GM21717 (cell line): Measurements from ENCODE around the gene GRIK3.

Source experiments
- ATAC-seq: cut with Tn5 transposase; IDR thresholded peaks from one replicate; pipeline ENCODE4 v1.9.1; 2021; ENCODE audit warnings: mild to moderate bottlenecking, moderate library complexity; ENCODE audit not compliant: unreplicated experiment

The GRIK3 gene

GRCh38 chr1:36881541-36881940, 152.8 kb downstream of the GRIK3 start:
- ATAC-seq: no peak

GRCh38 chr1:36881068-36881405, 153.3 kb downstream of the GRIK3 start:
- no peak for ATAC-seq

DNA sequence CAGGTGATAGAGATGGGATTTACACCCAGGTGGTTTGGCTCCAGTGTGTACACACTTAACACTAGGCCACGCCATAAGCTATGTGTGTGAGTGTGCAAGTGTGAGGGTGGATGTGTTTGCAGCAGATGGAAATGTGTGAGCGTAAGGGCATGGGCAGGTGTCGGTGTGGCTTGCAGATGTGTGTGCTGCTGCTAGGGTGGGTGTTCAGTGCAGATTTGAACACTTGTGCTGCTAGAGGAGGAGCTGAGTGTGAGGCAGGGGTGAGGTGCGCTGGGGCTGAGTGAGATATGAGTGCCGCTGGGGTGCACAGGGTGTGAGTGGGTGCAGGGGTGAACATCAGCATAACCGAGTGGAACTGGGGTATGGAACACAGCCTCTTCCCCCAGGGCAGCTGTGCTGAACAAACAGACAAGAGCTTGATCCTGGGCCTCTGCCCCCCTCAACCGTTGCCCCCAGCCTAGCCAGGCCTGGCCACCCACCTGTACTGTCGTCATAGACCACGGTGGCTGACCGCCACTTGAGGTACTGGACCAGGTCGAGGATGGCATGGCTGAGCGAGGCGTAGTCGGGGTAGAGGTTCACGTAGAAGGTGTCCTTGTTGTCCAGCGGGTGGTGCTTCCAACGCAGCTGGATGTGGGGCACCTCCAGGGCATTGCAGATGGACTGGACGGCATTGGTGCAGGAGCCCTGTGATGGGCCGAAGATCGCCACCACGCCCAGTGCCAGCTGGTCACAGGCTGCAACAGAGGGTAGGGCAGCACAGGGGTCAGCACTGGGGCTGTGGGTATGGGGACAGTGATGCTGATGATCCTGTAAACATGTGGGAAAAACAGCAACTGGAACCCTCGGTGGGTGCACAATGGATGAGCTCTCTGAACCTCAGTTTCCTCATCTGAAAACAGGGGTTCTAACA, 153.9 kb downstream of the GRIK3 start:
- ATAC-seq: no peak

DNA sequence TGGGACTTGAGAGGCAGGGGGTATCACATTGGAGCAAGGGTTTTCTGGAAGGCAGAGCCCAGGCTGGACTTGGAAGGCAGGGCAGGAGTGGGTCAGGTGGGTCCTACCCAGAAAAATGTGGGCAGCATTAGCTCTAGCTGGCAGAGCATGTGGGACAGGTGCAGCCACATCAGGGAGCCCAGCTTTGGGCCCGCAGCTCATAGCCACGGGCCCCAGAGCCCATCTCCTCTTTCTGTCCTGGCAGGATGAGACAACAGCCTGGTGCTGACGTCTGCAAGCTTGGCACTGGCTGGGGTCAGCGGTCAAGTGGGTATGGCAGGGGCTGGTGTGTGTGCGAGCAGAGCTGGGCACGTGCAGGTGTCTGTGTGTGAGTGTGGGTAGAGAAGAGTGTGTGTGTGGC, 154.7 kb downstream of the GRIK3 start:
- ATAC-seq: no peak

- no peak for ATAC-seq
These were observed 157.3 kb downstream of the GRIK3 start for GRCh38 chr1:36876990-36877389.

GRCh38 chr1:36874271-36875060, 159.8 kb downstream of the GRIK3 start:
- ATAC-seq: no peak

DNA sequence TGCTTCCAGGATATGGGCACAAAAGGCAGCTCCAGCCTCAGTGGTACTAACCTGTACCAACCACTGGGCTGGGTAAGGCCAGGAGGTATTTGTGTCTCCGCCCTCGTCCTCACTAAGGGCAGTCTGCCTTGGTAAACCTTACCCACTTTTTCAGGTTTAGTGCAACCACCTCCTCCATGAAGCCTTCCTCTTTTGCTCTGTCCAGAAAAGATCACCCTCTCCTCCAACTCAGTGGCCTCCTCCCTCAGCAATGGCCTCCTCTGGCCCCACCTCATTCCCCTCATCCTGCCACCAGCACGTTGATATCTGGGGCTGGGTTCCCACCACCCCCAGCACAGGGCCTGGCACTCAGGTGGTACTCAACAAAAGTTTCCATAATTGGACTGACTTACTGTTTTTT, 161.5 kb downstream of the GRIK3 start:
- ATAC-seq: no peak

- no peak for ATAC-seq
These were observed 162.1 kb downstream of the GRIK3 start for GRCh38 chr1:36872126-36872754.

DNA sequence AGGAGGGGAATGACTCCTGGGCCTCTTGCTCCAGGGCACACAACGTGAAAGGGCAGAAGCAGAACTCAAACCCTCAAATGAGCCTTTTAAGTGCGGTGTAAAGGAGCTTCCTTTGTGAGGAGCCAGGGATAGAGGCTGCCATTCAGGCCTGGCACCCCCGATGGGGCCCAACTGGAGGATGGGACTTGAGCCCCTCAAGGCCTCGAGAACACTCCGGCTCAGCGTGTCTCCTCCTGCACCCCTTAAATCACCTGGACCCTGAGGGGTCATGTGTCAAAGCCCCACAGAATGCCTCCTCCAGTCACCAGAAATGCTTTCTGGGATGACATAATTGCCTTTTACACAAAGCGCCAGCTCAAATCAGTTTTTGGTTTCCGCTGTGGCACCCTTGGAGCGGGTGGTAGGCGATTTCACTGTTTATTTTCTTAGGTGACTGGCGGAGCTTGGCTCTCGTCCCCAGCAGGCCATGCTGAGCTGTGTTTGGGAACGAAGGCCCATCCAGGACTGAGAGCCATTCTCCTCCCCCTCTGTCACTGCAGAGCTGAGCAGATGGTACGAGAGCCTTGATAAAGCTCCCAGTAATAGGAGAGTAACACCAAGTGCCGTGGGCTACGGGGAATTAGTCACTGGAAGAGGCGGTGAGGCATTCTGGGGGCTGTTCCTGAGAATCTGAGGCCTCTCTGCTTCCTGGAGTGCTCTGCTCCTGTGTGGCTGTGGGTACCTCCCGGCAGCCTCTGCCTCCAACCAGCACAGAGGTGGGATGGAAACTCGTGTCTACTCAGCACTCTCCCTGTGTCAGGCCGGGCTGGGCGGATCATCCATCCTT, 163.0 kb downstream of the GRIK3 start:
- ATAC-seq: no peak

DNA sequence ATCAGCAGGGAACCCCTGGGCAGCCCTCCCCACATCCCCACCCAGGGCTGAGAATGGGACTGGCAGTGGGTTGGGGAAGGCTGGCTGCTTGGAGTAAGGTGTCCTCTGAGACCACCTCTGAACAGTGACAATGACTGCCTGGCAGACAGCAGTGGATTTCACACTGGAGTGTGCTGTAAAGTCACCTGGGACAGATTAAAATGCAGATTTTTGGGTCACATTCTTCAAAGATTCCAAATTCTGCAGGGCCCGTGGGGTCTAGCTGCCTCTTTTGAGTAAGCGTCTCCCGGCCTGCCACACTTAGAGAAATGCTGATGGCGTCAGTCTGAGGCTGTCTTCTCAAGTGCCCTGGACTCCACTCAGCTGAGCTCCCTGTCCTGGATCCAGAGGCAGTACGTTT, 164.5 kb downstream of the GRIK3 start:
- ATAC-seq: no peak

- ATAC-seq: no peak
These were observed 165.3 kb downstream of the GRIK3 start for GRCh38 chr1:36869054-36869453.

- no peak for ATAC-seq
These were observed 166.7 kb downstream of the GRIK3 start for GRCh38 chr1:36867575-36867974.

DNA sequence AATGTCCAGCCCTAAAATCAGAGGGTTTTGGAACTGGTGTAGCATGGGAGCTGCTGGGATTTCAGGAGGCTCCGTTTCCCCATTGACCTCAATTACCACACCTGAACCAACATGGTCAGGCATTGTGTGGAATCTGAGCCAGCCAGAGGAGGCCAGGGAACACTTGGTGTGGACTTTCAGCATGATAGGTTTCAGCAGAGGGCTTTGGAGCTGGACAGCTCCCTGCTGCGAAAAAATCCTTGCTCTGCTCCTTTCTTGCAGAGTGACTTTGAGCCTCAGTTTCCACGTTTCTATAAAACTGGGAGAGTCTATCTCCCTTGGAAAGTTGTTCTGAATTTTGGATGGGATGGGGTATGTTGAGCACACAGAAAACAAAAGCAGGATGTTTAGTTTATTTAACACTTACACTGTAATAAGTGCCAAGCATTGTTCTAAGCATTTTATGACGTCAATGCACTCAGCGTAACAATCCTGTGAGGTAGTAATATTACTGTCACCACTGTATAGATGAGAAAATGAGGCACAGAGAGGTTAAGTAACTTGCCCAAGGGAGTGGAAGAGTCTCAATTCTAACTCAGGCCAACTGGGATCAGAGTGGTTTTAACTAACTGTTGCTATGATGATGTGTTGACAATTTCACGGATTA, 168.0 kb downstream of the GRIK3 start:
- ATAC-seq: no peak

DNA sequence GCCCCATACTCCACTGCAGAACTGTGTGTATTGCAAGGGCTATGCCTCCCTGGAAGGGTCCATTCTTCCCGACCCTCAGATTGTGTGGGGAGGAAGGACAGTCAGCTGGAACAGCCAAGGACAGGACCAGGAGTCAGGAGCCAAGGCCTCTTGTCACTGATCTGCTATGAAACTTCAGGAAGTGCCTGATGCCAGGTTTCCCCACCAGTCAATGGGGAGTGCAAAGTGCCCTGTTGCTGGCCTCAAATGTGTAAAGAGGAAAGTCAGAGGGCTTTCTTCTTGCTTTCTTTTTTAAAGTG, 168.8 kb downstream of the GRIK3 start:
- no peak for ATAC-seq

DNA sequence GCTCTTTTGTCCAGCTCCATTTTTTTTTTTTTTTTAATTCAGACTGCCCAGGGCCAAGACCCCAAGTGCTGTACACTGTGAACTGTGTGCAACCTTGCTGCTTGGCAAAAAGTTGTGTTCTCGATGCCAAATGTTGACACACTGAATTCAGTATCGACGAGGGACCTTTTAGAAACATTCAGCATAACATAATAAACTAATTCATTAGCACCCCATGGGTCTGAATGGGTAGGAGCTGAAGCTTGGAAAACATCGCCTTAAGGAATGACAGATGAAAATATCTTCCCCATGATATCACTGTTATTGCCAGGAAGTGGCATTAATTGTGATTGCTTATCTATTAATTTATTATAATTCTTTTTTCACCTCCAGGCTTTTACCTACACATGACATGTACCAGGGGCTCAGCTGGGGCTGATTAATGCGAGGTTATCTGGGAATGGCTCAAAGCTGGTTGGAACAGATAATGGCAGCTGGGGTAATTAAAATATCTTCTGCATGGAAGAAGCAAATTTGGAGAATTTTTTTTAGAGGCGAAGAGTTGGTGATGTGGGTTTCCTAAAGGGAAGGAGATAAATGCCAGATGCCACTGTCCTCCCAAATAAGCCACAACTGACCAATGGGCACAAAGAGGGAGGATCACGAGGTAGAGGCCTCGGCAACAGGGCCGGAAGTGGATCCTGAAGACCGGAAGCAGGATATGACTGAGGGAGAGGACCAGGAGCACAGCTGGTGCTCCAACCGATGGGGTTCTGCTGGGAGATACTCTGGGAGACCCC, 169.3 kb downstream of the GRIK3 start:
- ATAC-seq: no peak

DNA sequence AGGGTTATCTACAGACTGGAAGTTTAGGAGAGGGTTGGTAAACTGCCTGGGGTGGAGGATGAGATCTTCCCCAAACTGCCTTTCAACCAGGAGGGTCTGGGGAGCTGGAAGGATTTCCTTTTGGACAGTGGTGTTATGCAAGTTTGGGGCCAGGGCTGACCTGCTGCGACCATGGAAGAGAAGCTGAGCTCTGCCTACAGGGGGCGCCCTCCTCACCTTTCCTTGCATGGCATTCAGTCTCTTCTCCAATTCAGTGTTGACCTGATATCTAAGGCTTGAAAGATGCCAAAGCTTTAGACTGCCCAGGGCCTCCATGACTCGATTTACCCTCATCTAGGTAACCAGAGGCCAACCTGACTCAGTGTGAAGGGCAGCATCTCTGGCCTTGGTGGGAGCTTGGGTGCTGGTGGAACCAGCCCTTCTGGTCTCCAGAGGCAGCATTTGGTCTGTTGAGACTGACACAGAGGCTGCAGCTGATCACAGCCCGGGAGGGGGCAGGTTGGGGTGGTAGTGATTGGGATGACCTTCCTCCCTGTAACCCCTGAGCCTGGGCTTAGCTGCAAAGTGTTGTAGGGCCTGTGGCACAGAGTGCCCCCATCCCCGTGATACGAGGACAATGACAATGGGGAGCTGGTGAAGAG, 170.0 kb downstream of the GRIK3 start:
- ATAC-seq: no peak

GRCh38 chr1:36863500-36863899, 170.8 kb downstream of the GRIK3 start:
- ATAC-seq: no peak

GRCh38 chr1:36863061-36863460, 171.3 kb downstream of the GRIK3 start:
- ATAC-seq: no peak

DNA sequence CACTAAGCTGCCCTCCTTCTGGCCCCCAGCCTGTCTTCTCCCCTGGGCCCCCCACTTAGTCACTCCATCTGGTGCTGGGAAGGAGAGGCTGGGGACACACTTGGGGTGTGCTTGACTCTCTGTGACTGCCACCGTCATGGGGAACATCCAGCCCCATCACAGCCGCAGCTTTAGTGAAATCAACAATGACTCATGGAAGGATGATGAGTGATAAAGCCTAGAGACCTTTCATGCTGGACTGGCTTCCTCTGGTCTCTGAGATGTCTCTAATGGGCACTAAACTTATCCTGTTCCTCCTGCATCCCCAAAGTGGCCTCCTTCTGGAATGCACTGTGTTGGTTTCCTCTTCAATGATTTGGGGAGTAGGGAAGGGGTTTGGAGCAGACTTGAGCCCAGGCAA, 172.9 kb downstream of the GRIK3 start:
- ATAC-seq: no peak
